Measurements from ENCODE around the gene TGIF2.

DNA sequence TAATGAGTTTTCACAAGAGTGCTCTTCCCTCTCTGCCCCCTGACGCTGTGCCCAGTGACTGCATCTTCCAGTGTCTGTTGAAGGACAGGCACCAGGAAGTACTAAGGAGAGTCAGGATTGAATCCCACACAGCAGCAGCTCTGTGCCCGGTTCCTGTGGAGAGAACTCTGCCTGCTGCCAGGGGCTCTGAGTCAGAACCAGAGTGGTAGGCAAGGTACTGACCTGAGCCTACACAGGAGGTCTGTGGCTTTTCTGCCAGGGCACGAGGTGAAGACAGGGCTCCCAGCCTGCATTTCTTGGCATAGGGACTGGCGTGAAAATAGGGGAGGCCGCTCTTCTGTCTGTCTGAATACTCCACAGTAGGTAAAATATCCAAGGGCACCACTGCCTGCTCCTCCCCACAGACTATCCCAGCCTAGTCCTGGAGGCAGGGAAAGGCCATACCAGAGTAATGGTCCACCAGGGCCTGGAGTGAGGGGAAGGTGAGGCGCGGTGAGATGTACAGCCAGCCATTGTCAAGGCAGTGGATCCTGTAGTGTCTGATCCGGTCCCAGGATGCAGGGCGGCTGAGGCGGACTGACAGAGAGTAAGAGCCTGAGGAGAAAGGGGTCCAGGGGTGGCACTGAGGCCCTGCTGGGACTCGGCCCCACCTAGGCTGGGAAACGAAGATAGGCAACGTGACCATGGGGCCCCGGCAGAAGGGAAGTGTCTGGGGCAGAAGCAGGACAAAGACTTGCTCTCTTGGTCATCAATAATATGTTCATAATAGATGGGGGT, 41.6 kb downstream of the TGIF2 start:
- TF ChIP-seq, protein P1, sequence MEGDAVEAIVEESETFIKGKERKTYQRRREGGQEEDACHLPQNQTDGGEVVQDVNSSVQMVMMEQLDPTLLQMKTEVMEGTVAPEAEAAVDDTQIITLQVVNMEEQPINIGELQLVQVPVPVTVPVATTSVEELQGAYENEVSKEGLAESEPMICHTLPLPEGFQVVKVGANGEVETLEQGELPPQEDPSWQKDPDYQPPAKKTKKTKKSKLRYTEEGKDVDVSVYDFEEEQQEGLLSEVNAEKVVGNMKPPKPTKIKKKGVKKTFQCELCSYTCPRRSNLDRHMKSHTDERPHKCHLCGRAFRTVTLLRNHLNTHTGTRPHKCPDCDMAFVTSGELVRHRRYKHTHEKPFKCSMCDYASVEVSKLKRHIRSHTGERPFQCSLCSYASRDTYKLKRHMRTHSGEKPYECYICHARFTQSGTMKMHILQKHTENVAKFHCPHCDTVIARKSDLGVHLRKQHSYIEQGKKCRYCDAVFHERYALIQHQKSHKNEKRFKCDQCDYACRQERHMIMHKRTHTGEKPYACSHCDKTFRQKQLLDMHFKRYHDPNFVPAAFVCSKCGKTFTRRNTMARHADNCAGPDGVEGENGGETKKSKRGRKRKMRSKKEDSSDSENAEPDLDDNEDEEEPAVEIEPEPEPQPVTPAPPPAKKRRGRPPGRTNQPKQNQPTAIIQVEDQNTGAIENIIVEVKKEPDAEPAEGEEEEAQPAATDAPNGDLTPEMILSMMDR (IDR thresholded peaks at IDR 0.05), result no peak
- no peak for TF ChIP-seq POLR2A (IDR thresholded peaks at IDR 0.05)
- no peak for TF ChIP-seq EP300 (IDR thresholded peaks at IDR 0.05)
- TF ChIP-seq POLR2AphosphoS5 (IDR thresholded peaks at IDR 0.05), result no peak
